HG03045 (cell line): ENCODE measurements around the gene CHCHD2.
"Not testable (repeated sequence)": the region's sequence is repeated elsewhere in the genome, so short reads cannot be mapped to it uniquely, and the experiment has no call there.

Experiments
- ATAC-seq: cut with Tn5 transposase; IDR thresholded peaks from one replicate; pipeline ENCODE4 v1.9.1; 2021; ENCODE audit warnings: mild to moderate bottlenecking, moderate library complexity; ENCODE audit not compliant: unreplicated experiment

The CHCHD2 gene

GRCh38 chr7:56106108-56107073, at the start of gene CHCHD2:
TSS of gene CHCHD2 (minus strand) at chr7:56106476. CDS start at chr7:56106413, 63 bp downstream.
- ATAC-seq, result peak; percentile 99

- ATAC-seq, result not testable (repeated sequence)
These were observed 24.8 kb upstream of the CHCHD2 start for GRCh38 chr7:56131062-56131461.

GRCh38 chr7:56127241-56127975, 21.1 kb upstream of the CHCHD2 start:
- ATAC-seq, result no peak

- no peak for ATAC-seq
These were observed 19.6 kb upstream of the CHCHD2 start for GRCh38 chr7:56125831-56126230.

- ATAC-seq, result no peak
These were observed 18.7 kb upstream of the CHCHD2 start for GRCh38 chr7:56124981-56125380.

GRCh38 chr7:56121440-56121839, 15.2 kb upstream of the CHCHD2 start:
- ATAC-seq, result no peak

- no peak for ATAC-seq
These were observed 9.7 kb upstream of the CHCHD2 start, which contains the start of gene NUPR2 for GRCh38 chr7:56115852-56116538. TSS of gene NUPR2 (minus strand) at chr7:56116417. CDS start at chr7:56116314, 103 bp downstream.

GRCh38 chr7:56112244-56112643, 6.0 kb upstream of the CHCHD2 start:
- not testable (repeated sequence) for ATAC-seq

- no peak for ATAC-seq
These were observed 4.3 kb upstream of the CHCHD2 start for GRCh38 chr7:56110611-56111010.

- ATAC-seq, result no peak
These were observed 1.6 kb upstream of the CHCHD2 start for GRCh38 chr7:56107954-56108258.

- no peak for ATAC-seq
These were observed 768 bp downstream of the CHCHD2 start for GRCh38 chr7:56105508-56105907.

- not testable (repeated sequence) for ATAC-seq
These were observed 2.1 kb downstream of the CHCHD2 start for GRCh38 chr7:56104138-56104537.

GRCh38 chr7:56099653-56100052, 6.6 kb downstream of the CHCHD2 start:
- no peak for ATAC-seq

- ATAC-seq, result not testable (repeated sequence)
These were observed 7.9 kb downstream of the CHCHD2 start for GRCh38 chr7:56098187-56099008.

GRCh38 chr7:56097700-56098099, 8.6 kb downstream of the CHCHD2 start:
- ATAC-seq, result no peak

GRCh38 chr7:56092789-56093531, 13.3 kb downstream of the CHCHD2 start, which contains the start of gene PHKG1:
TSS of gene PHKG1 (minus strand) at chr7:56092952. CDS start at chr7:56088941, 4,011 bp downstream.
- ATAC-seq, result no peak

- ATAC-seq, result not testable (repeated sequence)
These were observed 13.9 kb downstream of the CHCHD2 start for GRCh38 chr7:56092388-56092787.

- no peak for ATAC-seq
These were observed 14.7 kb downstream of the CHCHD2 start for GRCh38 chr7:56091591-56091990.

- no peak for ATAC-seq
These were observed 18.8 kb downstream of the CHCHD2 start for GRCh38 chr7:56087445-56087844.

- no peak for ATAC-seq
These were observed 19.5 kb downstream of the CHCHD2 start for GRCh38 chr7:56086761-56087160.
